Activated T-helper 17 cell treated with anti-CD3 and anti-CD28 coated beads, Interleukin-2, amount 50 U/mL, for 72 hours (primary cell): ENCODE results near the gene UGT2A2. TPM values are rescaled to one million over a fixed set of nuclear protein-coding genes. Genes with fewer than 3 reads are reported as not detected.

ENCODE experiments used
- total RNA-seq, 2 donors: library from RNA; stranded (reverse); gene quantifications; one replicate each; pipeline ENCODE4 v1.2.3, GENCODE V29; 2022

UGT2A2 gene
- total RNA-seq, 2 donors from 2014 or later = not detected

Other genes with a start within 250 kb of the UGT2A2 start
- not detected for gene UGT2B4, start 143.7 kb downstream of the UGT2A2 start, total RNA-seq
- gene UGT2A1, start 13.6 kb upstream of the UGT2A2 start, total RNA-seq = not detected
- under 1 TPM; 0.45 to 0.52 TPM for gene SULT1B1, start 121.0 kb upstream of the UGT2A2 start, total RNA-seq
- not detected for gene SULT1E1, start 220.5 kb upstream of the UGT2A2 start, total RNA-seq